Osteoblast (primary cell): ENCODE results near the gene NKAIN2. TPM values are rescaled to one million over a fixed set of nuclear protein-coding genes. Genes with fewer than 3 reads are reported as not detected.
"Not testable (repeated sequence)": the region's sequence is repeated elsewhere in the genome, so short reads cannot be mapped to it uniquely, and the experiment has no call there.

Source experiments
- DNase-seq: peaks from one replicate; pipeline ENCODE4 v3.0.0; 2011; ENCODE audit warnings: low spot score, mixed read lengths; ENCODE audit not compliant: insufficient read length; ENCODE audit errors: missing footprints
- H2AFZ ChIP-seq: 2 replicates; pipeline ENCODE4 v1.6.0; 2011; ENCODE audit warnings: mild to moderate bottlenecking, low read length
- H3K27ac ChIP-seq: 2 replicates; pipeline ENCODE4 v1.5.1; 2011; ENCODE audit warnings: mild to moderate bottlenecking, low read depth, low read length, moderate library complexity
- H3K27me3 ChIP-seq: 2 replicates; pipeline ENCODE4 v1.6.0; 2012; ENCODE audit warnings: mild to moderate bottlenecking, control low read depth, inconsistent platforms, low read length, moderate library complexity; ENCODE audit not compliant: insufficient read depth
- H3K36me3 ChIP-seq: 2 replicates; pipeline ENCODE4 v1.5.1; 2011; ENCODE audit warnings: mild to moderate bottlenecking, low read length, control low read depth, moderate library complexity; ENCODE audit not compliant: insufficient read depth
- H3K4me1 ChIP-seq: 2 replicates; pipeline ENCODE4 v1.5.1; 2011; ENCODE audit warnings: mild to moderate bottlenecking, low read length, control low read depth, moderate library complexity; ENCODE audit not compliant: insufficient read depth
- H3K4me2 ChIP-seq: 2 replicates; pipeline ENCODE4 v1.6.0; 2011; ENCODE audit warnings: mild to moderate bottlenecking, low read length; ENCODE audit not compliant: insufficient read depth
- H3K4me3 ChIP-seq: fragments of 200-600 bp; sonication (generic); 3 replicates; pipeline ENCODE4 v1.5.1; 2012; ENCODE audit warnings: mild to moderate bottlenecking, low read length, inconsistent platforms; ENCODE audit not compliant: insufficient read depth
- H3K79me2 ChIP-seq: 2 replicates; pipeline ENCODE4 v1.6.0; 2012; ENCODE audit warnings: mild to moderate bottlenecking, low read length, control low read depth, inconsistent platforms; ENCODE audit not compliant: insufficient read depth
- H3K9me3 ChIP-seq: 2 replicates; pipeline ENCODE4 v1.5.1; 2011; ENCODE audit warnings: low read depth, low read length, control low read depth
- H4K20me1 ChIP-seq: 2 replicates; pipeline ENCODE4 v1.6.0; 2012; ENCODE audit warnings: mild to moderate bottlenecking, low read length, control low read depth; ENCODE audit not compliant: insufficient read depth
- CTCF ChIP-seq: IDR thresholded peaks from 2 replicates; pipeline ENCODE4 v1.5.1; 2011; ENCODE audit warnings: mild to moderate bottlenecking, low read depth, low read length, moderate library complexity; ENCODE audit errors: extremely low read depth
- total RNA-seq: library from RNA; depleted of rRNA; stranded (reverse); fragments of >200 nt; gene quantifications from 2 replicates; pipeline ENCODE4 v1.2.3, GENCODE V29; 2012

The NKAIN2 gene
- total RNA-seq, 1 donor, result under 0.01 TPM

GRCh38 chr6:124164343-124164742, 360.7 kb downstream of the NKAIN2 start:
- no peaks in the 10 kb centered on the region for H3K9me3 ChIP-seq
- no peak overlapping the region for H3K4me3 ChIP-seq
- H3K36me3 ChIP-seq, result no peaks in the 10 kb centered on the region
- H3K79me2 ChIP-seq, result no peaks in the 10 kb centered on the region
- H2AFZ ChIP-seq, result no peak overlapping the region
- no peaks in the 10 kb centered on the region for H4K20me1 ChIP-seq
- no peaks in the 10 kb centered on the region for H3K27me3 ChIP-seq
- no peak for DNase-seq
- no peaks in the 10 kb centered on the region for H3K4me1 ChIP-seq
- TF ChIP-seq CTCF, result no peak
- H3K27ac ChIP-seq, result no peak overlapping the region
- no peak overlapping the region for H3K4me2 ChIP-seq

- H3K36me3 ChIP-seq, H3K4me2 ChIP-seq, H3K4me3 ChIP-seq, H2AFZ ChIP-seq, DNase-seq, H3K9me3 ChIP-seq, H3K4me1 ChIP-seq, H3K27ac ChIP-seq, H3K27me3 ChIP-seq, H3K79me2 ChIP-seq, H4K20me1 ChIP-seq: not testable (repeated sequence)
Observed at GRCh38 chr6:124167249-124167648, 363.6 kb downstream of the NKAIN2 start.

- H3K9me3 ChIP-seq, result no peaks in the 10 kb centered on the region
- no peaks in the 10 kb centered on the region for H3K79me2 ChIP-seq
- DNase-seq, result no peak
- TF ChIP-seq CTCF, result no peak
- H3K36me3 ChIP-seq, result no peaks in the 10 kb centered on the region
- H3K4me3 ChIP-seq, result no peak overlapping the region
- no peaks in the 10 kb centered on the region for H3K27me3 ChIP-seq
- H3K27ac ChIP-seq, result no peak overlapping the region
- H3K4me1 ChIP-seq, result no peaks in the 10 kb centered on the region
- no peak overlapping the region for H2AFZ ChIP-seq
- no peak overlapping the region for H3K4me2 ChIP-seq
- no peaks in the 10 kb centered on the region for H4K20me1 ChIP-seq
Observed at GRCh38 chr6:124190256-124190655, 386.6 kb downstream of the NKAIN2 start.

GRCh38 chr6:124193132-124193531, 389.5 kb downstream of the NKAIN2 start:
- no peaks in the 10 kb centered on the region for H3K36me3 ChIP-seq
- H3K79me2 ChIP-seq, result no peaks in the 10 kb centered on the region
- H3K4me2 ChIP-seq, result no peak overlapping the region
- TF ChIP-seq CTCF, result no peak
- no peak overlapping the region for H3K4me3 ChIP-seq
- no peaks in the 10 kb centered on the region for H3K9me3 ChIP-seq
- H3K27me3 ChIP-seq, result no peaks in the 10 kb centered on the region
- H2AFZ ChIP-seq, result no peak overlapping the region
- no peak overlapping the region for H3K27ac ChIP-seq
- H3K4me1 ChIP-seq, result no peaks in the 10 kb centered on the region
- H4K20me1 ChIP-seq, result no peaks in the 10 kb centered on the region
- no peak for DNase-seq
